ENCODE results near the gene SLC25A40. TPM values are rescaled to one million over a fixed set of nuclear protein-coding genes. Genes with fewer than 3 reads are reported as not detected.
"Not testable (repeated sequence)": the region's sequence is repeated elsewhere in the genome, so short reads cannot be mapped to it uniquely, and the experiment has no call there.

The SLC25A40 gene
- total and polyA plus RNA-seq, 8 donors = 23.1 to 47.8 (median 36.0) TPM

GRCh38 chr7:87876869-87877234 is 692 bp upstream of the SLC25A40 start:
- ATAC-seq = peak; percentile 72
- peak overlapping the region; percentile 80 to 85 for H3K4me3 ChIP-seq
- peak; percentile 63 to 91 (median 72) for DNase-seq
- H3K4me1 ChIP-seq = peaks cover 0 to 46% of the 10 kb centered on the region in 2 donors
- TF ChIP-seq CTCF (IDR thresholded peaks at IDR 0.05) = no peak
- H3K9me3 ChIP-seq = peaks cover 0 to 2% of the 10 kb centered on the region in 2 donors
- intact Hi-C loops (cut with DNase I) = no loop called here
- peak overlapping the region; percentile 92 to 96 for H3K27ac ChIP-seq
- no peaks in the 10 kb centered on the region for H3K36me3 ChIP-seq
- no peaks in the 10 kb centered on the region for H3K27me3 ChIP-seq

DNA sequence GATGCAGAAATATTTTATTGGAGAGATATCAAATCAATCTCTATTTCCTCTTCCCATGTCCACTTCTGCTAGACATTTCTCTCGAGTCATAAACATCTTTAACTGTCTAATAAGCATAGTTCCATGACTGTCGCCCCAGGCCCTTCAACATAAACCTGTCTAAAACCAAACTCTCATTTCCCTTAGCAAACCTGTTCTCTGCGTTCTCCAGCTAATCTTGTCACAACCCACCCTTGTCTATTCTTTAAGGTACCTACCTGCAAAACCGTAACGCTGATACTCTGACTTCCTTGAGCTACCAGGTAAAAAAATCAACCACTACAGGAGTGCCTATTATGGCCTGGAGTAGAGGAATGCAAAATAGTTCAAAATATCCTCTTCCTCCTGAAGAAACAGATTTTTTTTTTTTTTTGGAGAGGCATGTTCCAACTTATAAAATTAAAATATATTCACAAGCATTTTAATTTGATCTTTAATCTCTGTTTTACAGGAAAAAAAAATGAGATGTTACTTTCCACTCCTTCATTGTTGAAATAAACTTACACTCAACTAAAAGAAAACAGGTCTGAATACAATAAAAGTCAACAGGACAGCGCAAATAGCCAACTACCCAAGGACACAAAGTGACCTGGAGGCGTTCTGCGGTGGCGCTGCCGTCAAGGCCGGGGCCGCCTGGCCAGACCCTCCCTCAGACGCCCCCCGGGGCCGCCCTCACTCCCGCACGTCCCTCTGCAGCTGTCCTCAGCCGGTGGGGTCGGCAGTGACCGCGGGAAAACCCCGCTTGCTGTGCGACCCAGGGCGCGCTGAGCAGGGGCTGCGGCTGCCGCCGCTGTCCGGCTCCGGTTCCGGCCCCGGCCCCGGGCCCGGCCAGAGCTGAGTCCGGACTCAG is 765 bp downstream of the SLC25A40 start:
- H3K9me3 ChIP-seq = peaks cover 0 to 9% of the 10 kb centered on the region in 2 donors
- TF ChIP-seq CTCF (IDR thresholded peaks at IDR 0.05) = no peak
- peaks cover 0 to 46% of the 10 kb centered on the region in 2 donors for H3K4me1 ChIP-seq
- H3K36me3 ChIP-seq = no peaks in the 10 kb centered on the region
- H3K27me3 ChIP-seq = no peaks in the 10 kb centered on the region
- ATAC-seq (peak; percentile 27), DNase-seq (peak in 3 of 4 donors; percentile 51 to 88 (median 55))
- H3K4me3 ChIP-seq = peak overlapping the region; percentile 80 to 85
- intact Hi-C loops (cut with DNase I) = no loop called here
- H3K27ac ChIP-seq = peak overlapping the region; percentile 92 to 96

DNA sequence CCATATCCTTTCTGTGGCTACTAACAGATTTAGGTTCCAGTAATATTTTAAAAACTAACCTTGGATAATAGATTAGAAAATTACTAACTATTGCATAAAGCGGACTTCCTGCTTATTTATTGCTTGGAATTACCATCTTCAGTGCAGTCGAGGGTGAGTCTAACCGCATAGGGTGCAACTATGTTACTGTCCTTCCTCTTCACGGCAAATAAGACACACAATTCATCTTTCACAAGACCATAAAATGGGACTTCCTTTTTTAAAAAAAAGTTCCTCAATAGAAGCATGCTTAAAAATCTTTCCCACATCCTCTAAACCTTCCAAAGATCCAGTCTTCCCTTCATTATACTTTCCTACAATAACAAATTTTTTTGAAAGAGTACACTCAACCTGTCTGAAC is 2.1 kb downstream of the SLC25A40 start:
- Histone ChIP-seq H3K36me3 (no peaks in the 10 kb centered on the region), H3K9me3 (peaks cover 0 to 14% of the 10 kb centered on the region in 2 donors), H3K4me3 (peak overlapping the region in 1 of 2 donors; percentile 80), H3K27ac (peak overlapping the region in 1 of 2 donors; percentile 96), H3K4me1 (peaks cover 0 to 46% of the 10 kb centered on the region in 2 donors), H3K27me3 (no peaks in the 10 kb centered on the region)
- no peak for TF ChIP-seq CTCF (IDR thresholded peaks at IDR 0.05)
- DNase-seq (no peak), ATAC-seq (no peak)
- intact Hi-C loops (cut with DNase I) = no loop called here

GRCh38 chr7:87873328-87873727 is 2.8 kb downstream of the SLC25A40 start:
- Histone ChIP-seq H3K27ac (peak overlapping the region in 1 of 2 donors; percentile 96), H3K4me1 (peaks cover 0 to 44% of the 10 kb centered on the region in 2 donors), H3K4me3 (peak overlapping the region in 1 of 2 donors; percentile 80), H3K9me3 (peaks cover 0 to 14% of the 10 kb centered on the region in 2 donors)
- H3K36me3 ChIP-seq; H3K27me3 ChIP-seq; intact Hi-C loops (cut with DNase I); ATAC-seq: not testable (repeated sequence)
- DNase-seq = peak in 1 of 4 donors; percentile 77

GRCh38 chr7:87872346-87872745 is 3.8 kb downstream of the SLC25A40 start:
- DNase-seq (no peak), ATAC-seq (no peak)
- Histone ChIP-seq H3K36me3 (no peaks in the 10 kb centered on the region), H3K27ac (peak overlapping the region in 1 of 2 donors; percentile 96), H3K4me3 (no peak overlapping the region), H3K9me3 (peaks cover 0 to 14% of the 10 kb centered on the region in 2 donors), H3K4me1 (peaks cover 0 to 35% of the 10 kb centered on the region in 2 donors), H3K27me3 (no peaks in the 10 kb centered on the region)
- no peak for TF ChIP-seq CTCF (IDR thresholded peaks at IDR 0.05)
- intact Hi-C loops (cut with DNase I) = no loop called here
